Tibial nerve (tissue), 4 donors: Measurements from ENCODE around the gene RPL6. TPM values are rescaled to one million over a fixed set of nuclear protein-coding genes. Genes with fewer than 3 reads are reported as not detected.
"Not testable (repeated sequence)": the region's sequence is repeated elsewhere in the genome, so short reads cannot be mapped to it uniquely, and the experiment has no call there.

ENCODE experiments used
- DNase-seq, 2 donors: peaks; one replicate each; pipeline ENCODE4 v3.0.0-alpha.2; 2019; ENCODE audit warnings: low spot score in 2 of 2
- H3K27ac ChIP-seq, 4 donors: fragments of 200-600 bp; sonication (generic) in 3 of 4; one replicate each; pipeline ENCODE4 v1.5.1; 2017 to 2019; ENCODE audit warnings: mild to moderate bottlenecking in 1 of 4
- H3K27me3 ChIP-seq, 2 donors: fragments of 200-600 bp; sonication (generic) in 1 of 2; one replicate each; pipeline versions ENCODE4 v1.5.1 to v1.6.0; 2017 to 2019
- H3K36me3 ChIP-seq, 3 donors: fragments of 200-600 bp; sonication (generic); one replicate each; pipeline ENCODE4 v1.5.1; 2018 to 2019
- H3K4me1 ChIP-seq, 4 donors: fragments of 200-600 bp; sonication (generic) in 3 of 4; one replicate each; pipeline ENCODE4 v1.5.1; 2017 to 2019
- H3K4me3 ChIP-seq, 4 donors: fragments of 200-600 bp; sonication (generic) in 3 of 4; one replicate each; pipeline ENCODE4 v1.5.1; 2017 to 2019; ENCODE audit warnings: mild to moderate bottlenecking in 1 of 4, moderate library complexity in 1 of 4
- H3K9me3 ChIP-seq, 4 donors: fragments of 200-600 bp; sonication (generic) in 3 of 4; one replicate each; pipeline ENCODE4 v1.5.1; 2017 to 2019
- CTCF ChIP-seq, 5 experiments: fragments of 200-600 bp in 3 of 5; fragments of 450-650 bp in 2 of 5; sonication (generic) in 3 of 5; IDR thresholded peaks; one replicate each; pipeline ENCODE4 v1.5.1; 2016 to 2019; ENCODE audit warnings: antibody characterized with exemption in 5 of 5, mild to moderate bottlenecking in 3 of 5, moderate library complexity in 2 of 5
- EP300 ChIP-seq, 2 donors: sonication (generic); formaldehyde crosslinking; IDR thresholded peaks; one replicate each; pipeline ENCODE4 v1.6.1; 2017; ENCODE audit warnings: antibody characterized with exemption in 2 of 2, mild to moderate bottlenecking in 1 of 2
- POLR2A ChIP-seq, 2 donors: fragments of 450-650 bp; IDR thresholded peaks; one replicate each; pipeline ENCODE4 v1.6.1; 2017; ENCODE audit warnings: antibody characterized with exemption in 2 of 2, mild to moderate bottlenecking in 2 of 2, moderate library complexity in 2 of 2
- WGBS, 2 donors: methylation state at CpG; one replicate each; pipeline ENCODE4 v1.1.5; 2018; 5-methylcytosine and 5-hydroxymethylcytosine counted together
- total RNA-seq, 4 donors: library from RNA; depleted of rRNA; stranded (reverse); fragments of >200 nt; gene quantifications; one replicate each; pipeline ENCODE4 v1.1.0, GENCODE V29; 2016

Gene RPL6
- total RNA-seq, 4 donors from 2014 or later, result 947 to 1,473 (median 1,061) TPM

- H3K4me3 ChIP-seq, result no peak overlapping the region
- H3K36me3 ChIP-seq, result peaks cover 3 to 28% (median 8%) of the 10 kb centered on the region in 3 donors
- H3K27ac ChIP-seq, result no peak overlapping the region
- H3K9me3 ChIP-seq, result no peaks in the 10 kb centered on the region
- no peak for TF ChIP-seq CTCF (IDR thresholded peaks at IDR 0.05)
- H3K27me3 ChIP-seq, result no peaks in the 10 kb centered on the region
- H3K4me1 ChIP-seq, result no peaks in the 10 kb centered on the region
- 86 to 91% methylated on average over 5 of the region's 5 CpGs for WGBS, 2 donors
- DNase-seq, result no peak
These were observed 8.4 kb downstream of the RPL6 start for GRCh38 chr12:112401054-112401453.

- Histone ChIP-seq H3K4me3 (no peak overlapping the region), H3K27ac (no peak overlapping the region), H3K27me3 (no peaks in the 10 kb centered on the region), H3K4me1 (no peaks in the 10 kb centered on the region), H3K36me3 (no peaks in the 10 kb centered on the region), H3K9me3 (peaks cover 0 to 5% (median 0%) of the 10 kb centered on the region in 4 donors)
- DNase-seq, result no peak
- no peak for TF ChIP-seq CTCF (IDR thresholded peaks at IDR 0.05)
- TF ChIP-seq EP300 (IDR thresholded peaks at IDR 0.05), result no peak
- TF ChIP-seq POLR2A (IDR thresholded peaks at IDR 0.05), result no peak
- WGBS, 2 donors, result 73 to 85% methylated on average over 1 of the region's 1 CpG
These were observed 16.1 kb downstream of the RPL6 start for GRCh38 chr12:112393328-112393727.

- not testable (repeated sequence) for H3K27me3 ChIP-seq, H3K4me1 ChIP-seq, H3K9me3 ChIP-seq, H3K4me3 ChIP-seq, H3K36me3 ChIP-seq, H3K27ac ChIP-seq, DNase-seq
- 76 to 83% methylated on average over 4 of the region's 4 CpGs for WGBS, 2 donors
These were observed 19.3 kb downstream of the RPL6 start for GRCh38 chr12:112389922-112390654.

GRCh38 chr12:112389228-112389627 lies 20.2 kb downstream of the RPL6 start:
- Histone ChIP-seq H3K4me1 (peaks cover 0 to 10% (median 0%) of the 10 kb centered on the region in 4 donors), H3K36me3 (no peaks in the 10 kb centered on the region), H3K27ac (no peak overlapping the region), H3K4me3 (no peak overlapping the region), H3K27me3 (no peaks in the 10 kb centered on the region), H3K9me3 (no peaks in the 10 kb centered on the region)
- WGBS, 2 donors, result 84 to 88% methylated on average over 4 of the region's 4 CpGs
- TF ChIP-seq POLR2A (IDR thresholded peaks at IDR 0.05), result no peak
- TF ChIP-seq CTCF (IDR thresholded peaks at IDR 0.05), result no peak
- TF ChIP-seq EP300 (IDR thresholded peaks at IDR 0.05), result no peak
- DNase-seq, result no peak

- H3K27ac ChIP-seq, result peak overlapping the region in 2 of 4 donors; percentile 37 to 44
- WGBS, 2 donors, result 53 to 62% methylated on average over 3 of the region's 3 CpGs
- no peaks in the 10 kb centered on the region for H3K9me3 ChIP-seq
- H3K4me3 ChIP-seq, result no peak overlapping the region
- no peak for DNase-seq
- TF ChIP-seq POLR2A (IDR thresholded peaks at IDR 0.05) (no peak), CTCF (IDR thresholded peaks at IDR 0.05) (no peak), EP300 (IDR thresholded peaks at IDR 0.05) (no peak)
- H3K36me3 ChIP-seq, result no peaks in the 10 kb centered on the region
- no peaks in the 10 kb centered on the region for H3K27me3 ChIP-seq
- H3K4me1 ChIP-seq, result peaks cover 0 to 16% (median 0%) of the 10 kb centered on the region in 4 donors
These were observed 22.7 kb downstream of the RPL6 start for GRCh38 chr12:112386726-112387125.
